ENCODE data around the gene SSTR3.

SSTR3 gene

DNA sequence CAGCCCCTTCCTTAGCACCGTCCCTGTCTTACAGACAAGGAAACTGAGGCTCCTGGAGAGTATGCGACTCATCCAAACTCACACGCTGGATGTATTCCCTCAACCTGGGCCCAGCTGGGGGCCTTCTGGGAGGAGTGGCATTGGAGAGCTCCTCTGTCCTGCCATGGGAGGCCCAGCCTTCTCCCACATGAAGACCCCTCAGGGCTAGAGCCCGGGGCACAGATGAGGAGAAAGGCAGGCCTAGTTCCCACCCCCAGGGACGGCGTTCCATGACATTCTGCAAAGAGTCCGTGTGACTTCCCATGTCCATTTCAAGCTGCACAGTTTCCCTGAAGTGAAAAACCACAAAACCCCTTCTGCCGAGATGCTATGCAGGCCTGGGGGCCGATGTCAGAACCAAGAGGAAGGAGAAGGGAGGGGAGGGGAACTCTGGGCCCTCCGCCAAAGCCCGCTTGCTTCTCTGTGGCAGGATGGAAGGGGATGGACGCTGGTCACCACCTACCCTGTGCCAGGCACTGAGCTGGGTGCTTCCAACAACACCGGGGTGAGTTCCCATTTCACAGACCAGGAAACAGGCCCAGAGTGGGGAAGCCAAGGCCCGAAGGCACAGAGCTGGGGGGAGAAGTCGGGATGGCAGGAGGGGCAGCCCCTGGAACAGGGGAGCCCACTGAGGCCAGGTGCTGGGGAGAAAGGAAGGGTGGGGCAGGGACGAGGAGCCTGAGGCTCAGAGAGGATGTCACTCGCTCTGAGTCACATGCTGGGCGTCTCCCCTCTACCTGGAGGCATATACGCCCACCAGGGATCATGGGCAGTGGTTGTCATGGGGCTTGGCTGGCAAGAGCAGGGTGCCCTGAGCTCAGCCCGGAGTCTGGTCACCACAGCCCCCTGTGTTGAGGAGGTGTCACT, 16.1 kb upstream of the SSTR3 start:
- H3K79me2 ChIP-seq, result no peaks in the 10 kb centered on the region
- no peaks in the 10 kb centered on the region for H3K4me1 ChIP-seq
- no peak overlapping the region for H3K27ac ChIP-seq
- H3K9me3 ChIP-seq (ENCODE audit: control insufficient read depth, low read length), result no peaks in the 10 kb centered on the region
- TF ChIP-seq, protein P1, sequence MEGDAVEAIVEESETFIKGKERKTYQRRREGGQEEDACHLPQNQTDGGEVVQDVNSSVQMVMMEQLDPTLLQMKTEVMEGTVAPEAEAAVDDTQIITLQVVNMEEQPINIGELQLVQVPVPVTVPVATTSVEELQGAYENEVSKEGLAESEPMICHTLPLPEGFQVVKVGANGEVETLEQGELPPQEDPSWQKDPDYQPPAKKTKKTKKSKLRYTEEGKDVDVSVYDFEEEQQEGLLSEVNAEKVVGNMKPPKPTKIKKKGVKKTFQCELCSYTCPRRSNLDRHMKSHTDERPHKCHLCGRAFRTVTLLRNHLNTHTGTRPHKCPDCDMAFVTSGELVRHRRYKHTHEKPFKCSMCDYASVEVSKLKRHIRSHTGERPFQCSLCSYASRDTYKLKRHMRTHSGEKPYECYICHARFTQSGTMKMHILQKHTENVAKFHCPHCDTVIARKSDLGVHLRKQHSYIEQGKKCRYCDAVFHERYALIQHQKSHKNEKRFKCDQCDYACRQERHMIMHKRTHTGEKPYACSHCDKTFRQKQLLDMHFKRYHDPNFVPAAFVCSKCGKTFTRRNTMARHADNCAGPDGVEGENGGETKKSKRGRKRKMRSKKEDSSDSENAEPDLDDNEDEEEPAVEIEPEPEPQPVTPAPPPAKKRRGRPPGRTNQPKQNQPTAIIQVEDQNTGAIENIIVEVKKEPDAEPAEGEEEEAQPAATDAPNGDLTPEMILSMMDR (IDR thresholded peaks at IDR 0.05), result no peak
- no peak overlapping the region for H3K4me2 ChIP-seq (ENCODE audit: low read length)
- H3K27me3 ChIP-seq (ENCODE audit: control insufficient read depth, insufficient read depth, low read length), result no peaks in the 10 kb centered on the region
- H3K9ac ChIP-seq, result no peak overlapping the region
- H2AFZ ChIP-seq, result no peak overlapping the region
- no peak overlapping the region for H3K4me3 ChIP-seq (ENCODE audit: low read depth, low read length)
- no peaks in the 10 kb centered on the region for H3K36me3 ChIP-seq (ENCODE audit: control insufficient read depth, insufficient read depth, low read length)

DNA sequence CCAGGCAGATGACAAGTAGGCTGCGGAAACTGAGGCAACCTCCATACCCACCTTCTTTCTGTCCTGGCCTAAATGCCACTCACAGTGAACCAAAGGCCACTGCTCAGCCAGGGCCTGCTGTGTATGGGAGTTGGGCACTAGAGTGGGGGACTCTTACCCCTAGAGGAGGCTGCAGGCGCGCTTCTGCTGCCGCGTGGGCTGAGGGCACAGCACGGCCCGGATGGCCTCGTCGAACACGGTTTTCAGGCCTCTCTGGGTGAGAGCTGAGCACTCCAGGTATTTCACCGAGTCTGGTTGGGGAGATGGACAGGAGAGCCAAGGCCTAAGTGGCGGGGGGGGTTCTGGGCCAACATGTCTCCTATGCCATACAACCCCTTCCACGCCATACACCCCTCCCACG, 14.2 kb upstream of the SSTR3 start:
- Histone ChIP-seq H3K4me2 (ENCODE audit: low read length) (no peak overlapping the region), H3K4me3 (ENCODE audit: low read depth, low read length) (no peak overlapping the region), H3K79me2 (no peaks in the 10 kb centered on the region), H3K36me3 (ENCODE audit: control insufficient read depth, insufficient read depth, low read length) (no peaks in the 10 kb centered on the region), H3K9ac (no peak overlapping the region), H3K27me3 (ENCODE audit: control insufficient read depth, insufficient read depth, low read length) (no peaks in the 10 kb centered on the region), H3K9me3 (ENCODE audit: control insufficient read depth, low read length) (no peaks in the 10 kb centered on the region), H3K27ac (no peak overlapping the region), H3K4me1 (no peaks in the 10 kb centered on the region), H2AFZ (no peak overlapping the region)
- TF ChIP-seq, protein P1 (IDR thresholded peaks at IDR 0.05), result no peak

DNA sequence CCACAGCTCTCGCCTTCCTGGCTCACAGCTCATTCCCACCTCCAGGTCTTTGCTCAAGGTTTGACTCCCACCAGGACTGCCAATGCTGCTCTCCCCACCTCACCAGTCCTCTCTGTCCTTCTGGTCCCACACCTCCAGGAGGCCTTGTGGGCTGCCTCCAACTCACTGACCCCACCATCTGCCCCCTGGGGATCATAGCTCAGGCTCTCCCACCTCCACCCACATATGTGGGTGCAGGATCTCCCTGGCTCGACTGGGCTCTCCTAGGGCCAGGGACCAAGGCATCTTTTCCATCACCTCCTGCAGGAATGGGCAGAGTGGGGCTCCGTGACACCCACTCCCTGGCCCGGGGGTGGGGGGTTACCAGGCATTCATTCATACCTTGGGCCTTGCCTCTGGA, 13.8 kb upstream of the SSTR3 start:
- Histone ChIP-seq H3K9ac (no peak overlapping the region), H3K4me3 (ENCODE audit: low read depth, low read length) (no peak overlapping the region), H3K27ac (no peak overlapping the region), H3K79me2 (no peaks in the 10 kb centered on the region), H2AFZ (no peak overlapping the region), H3K4me2 (ENCODE audit: low read length) (no peak overlapping the region), H3K36me3 (ENCODE audit: control insufficient read depth, insufficient read depth, low read length) (no peaks in the 10 kb centered on the region), H3K9me3 (ENCODE audit: control insufficient read depth, low read length) (no peaks in the 10 kb centered on the region), H3K4me1 (no peaks in the 10 kb centered on the region), H3K27me3 (ENCODE audit: control insufficient read depth, insufficient read depth, low read length) (no peaks in the 10 kb centered on the region)
- TF ChIP-seq, protein P1 (IDR thresholded peaks at IDR 0.05), result no peak

DNA sequence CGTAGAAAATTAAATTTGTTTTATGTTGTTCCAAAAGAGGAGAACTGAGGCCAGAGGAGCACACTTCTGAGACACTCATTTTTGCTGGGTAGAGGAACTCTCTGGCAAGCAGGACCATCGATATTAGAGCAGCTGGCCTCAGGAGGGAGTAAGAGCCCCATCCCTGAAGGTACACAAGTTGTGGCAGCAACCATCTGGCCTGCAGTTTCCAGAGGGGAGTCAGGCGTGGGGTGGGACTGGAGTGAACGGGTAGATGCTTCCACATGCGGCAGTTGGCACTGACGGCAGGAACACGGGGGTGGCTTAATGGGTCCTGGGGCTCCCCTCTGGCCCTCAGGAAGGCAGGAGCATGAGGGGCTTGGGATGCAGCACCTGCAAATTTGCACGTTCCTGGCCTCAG, 13.2 kb upstream of the SSTR3 start:
- H3K27ac ChIP-seq, result no peak overlapping the region
- TF ChIP-seq, protein P1 (IDR thresholded peaks at IDR 0.05), result no peak

More for the DNA sequence above, 13.2 kb upstream of the SSTR3 start:
- Histone ChIP-seq H3K27me3 (ENCODE audit: control insufficient read depth, insufficient read depth, low read length) (no peaks in the 10 kb centered on the region), H2AFZ (no peak overlapping the region), H3K4me3 (ENCODE audit: low read depth, low read length) (no peak overlapping the region), H3K4me2 (ENCODE audit: low read length) (no peak overlapping the region), H3K4me1 (no peaks in the 10 kb centered on the region), H3K79me2 (no peaks in the 10 kb centered on the region), H3K9ac (no peak overlapping the region), H3K9me3 (ENCODE audit: control insufficient read depth, low read length) (no peaks in the 10 kb centered on the region), H3K36me3 (ENCODE audit: control insufficient read depth, insufficient read depth, low read length) (no peaks in the 10 kb centered on the region)
